MM.1S (cell line): Measurements from ENCODE around the gene ARFGAP1.

Experiments
- EZH2 ChIP-seq: fragments of 300-600 bp; sonication (generic); optimal IDR thresholded peaks from 2 replicates; pipeline ENCODE3; 2017; ENCODE audit warnings: low read depth, mild to moderate bottlenecking, antibody characterized with exemption, low read length, mixed read lengths
- EZH2phosphoT487 ChIP-seq: fragments of 300-600 bp; sonication (generic); IDR thresholded peaks from 2 replicates; pipeline ENCODE4 v1.6.1; 2018; ENCODE audit warnings: antibody characterized with exemption, low read length
- TF ChIP-seq, protein P1 (sequence below): fragments of 300-600 bp; sonication (generic); IDR thresholded peaks from 2 replicates; pipeline ENCODE4 v1.5.1; 2016; ENCODE audit warnings: antibody characterized with exemption, low read length, mixed read lengths

DNA sequence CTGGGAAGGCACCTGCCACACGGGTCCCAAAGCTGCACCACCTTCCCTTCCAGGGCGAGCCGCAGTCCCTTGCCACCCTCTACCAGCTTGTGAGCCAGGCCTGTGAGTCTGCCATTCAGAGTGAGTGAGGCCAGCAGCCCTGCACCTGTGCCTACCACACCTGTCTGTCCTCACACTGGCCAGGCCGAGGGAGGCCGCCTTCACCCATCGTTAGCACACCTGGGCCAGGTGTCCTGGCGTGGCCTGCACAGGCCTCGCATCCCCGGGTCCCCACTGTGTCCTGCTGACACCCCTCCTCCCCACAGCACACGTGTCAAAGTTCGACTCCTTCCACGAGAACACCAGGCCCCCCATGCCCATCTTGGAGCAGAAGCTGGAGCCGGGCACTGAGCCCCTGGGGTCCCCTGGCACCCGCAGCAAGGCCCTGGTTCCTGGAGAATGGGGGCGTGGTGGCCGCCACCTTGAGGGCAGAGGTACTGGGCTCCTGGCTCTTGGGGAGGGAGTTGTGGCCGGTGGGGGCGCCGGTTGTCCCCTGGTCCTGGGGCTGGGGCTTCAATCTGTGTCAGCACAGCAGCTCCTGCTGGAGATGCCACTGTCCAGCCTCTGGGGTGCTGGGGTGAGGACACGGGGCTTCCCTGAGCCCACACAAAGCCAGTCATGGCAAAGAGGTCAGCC, 55.5 kb downstream of the ARFGAP1 start:
- TF ChIP-seq, protein P1, sequence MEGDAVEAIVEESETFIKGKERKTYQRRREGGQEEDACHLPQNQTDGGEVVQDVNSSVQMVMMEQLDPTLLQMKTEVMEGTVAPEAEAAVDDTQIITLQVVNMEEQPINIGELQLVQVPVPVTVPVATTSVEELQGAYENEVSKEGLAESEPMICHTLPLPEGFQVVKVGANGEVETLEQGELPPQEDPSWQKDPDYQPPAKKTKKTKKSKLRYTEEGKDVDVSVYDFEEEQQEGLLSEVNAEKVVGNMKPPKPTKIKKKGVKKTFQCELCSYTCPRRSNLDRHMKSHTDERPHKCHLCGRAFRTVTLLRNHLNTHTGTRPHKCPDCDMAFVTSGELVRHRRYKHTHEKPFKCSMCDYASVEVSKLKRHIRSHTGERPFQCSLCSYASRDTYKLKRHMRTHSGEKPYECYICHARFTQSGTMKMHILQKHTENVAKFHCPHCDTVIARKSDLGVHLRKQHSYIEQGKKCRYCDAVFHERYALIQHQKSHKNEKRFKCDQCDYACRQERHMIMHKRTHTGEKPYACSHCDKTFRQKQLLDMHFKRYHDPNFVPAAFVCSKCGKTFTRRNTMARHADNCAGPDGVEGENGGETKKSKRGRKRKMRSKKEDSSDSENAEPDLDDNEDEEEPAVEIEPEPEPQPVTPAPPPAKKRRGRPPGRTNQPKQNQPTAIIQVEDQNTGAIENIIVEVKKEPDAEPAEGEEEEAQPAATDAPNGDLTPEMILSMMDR = no peak
- TF ChIP-seq EZH2 (no peak), EZH2phosphoT487 (no peak)
